ENCODE data around the gene CSTPP1. TPM values are rescaled to one million over a fixed set of nuclear protein-coding genes. Genes with fewer than 3 reads are reported as not detected.

The CSTPP1 gene
- total RNA-seq, 4 donors from 2014 or later = 4.9 to 33.8 (median 19.5) TPM

GRCh38 chr11:47101406-47101805, 164.8 kb downstream of the CSTPP1 start:
- Histone ChIP-seq H3K9me3 (no peaks in the 10 kb centered on the region), H3K27me3 (no peaks in the 10 kb centered on the region), H3K4me1 (no peaks in the 10 kb centered on the region), H3K4me3 (no peak overlapping the region), H3K36me3 (no peaks in the 10 kb centered on the region), H3K27ac (no peak overlapping the region)
- intact Hi-C loops (cut with DNase I; ENCODE audit: low total_unique reads) = no loop called here
- no peak for DNase-seq
- TF ChIP-seq POLR2A (IDR thresholded peaks at IDR 0.05) (no peak), CTCF (IDR thresholded peaks at IDR 0.05) (no peak)

- TF ChIP-seq POLR2A (IDR thresholded peaks at IDR 0.05) = no peak
- TF ChIP-seq CTCF (IDR thresholded peaks at IDR 0.05) = no peak
- H3K36me3 ChIP-seq = no peaks in the 10 kb centered on the region
- H3K4me1 ChIP-seq = no peaks in the 10 kb centered on the region
- H3K27ac ChIP-seq = no peak overlapping the region
- intact Hi-C loops (cut with DNase I; ENCODE audit: low total_unique reads) = no loop called here
- no peaks in the 10 kb centered on the region for H3K27me3 ChIP-seq
- H3K9me3 ChIP-seq = no peaks in the 10 kb centered on the region
- H3K4me3 ChIP-seq = no peak overlapping the region
- no peak for DNase-seq
These were observed 167.8 kb downstream of the CSTPP1 start for GRCh38 chr11:47104261-47104950.

- H3K9me3 ChIP-seq = no peaks in the 10 kb centered on the region
- H3K27ac ChIP-seq = no peak overlapping the region
- H3K36me3 ChIP-seq = no peaks in the 10 kb centered on the region
- no peaks in the 10 kb centered on the region for H3K4me1 ChIP-seq
- no peak for TF ChIP-seq CTCF (IDR thresholded peaks at IDR 0.05)
- TF ChIP-seq POLR2A (IDR thresholded peaks at IDR 0.05) = no peak
- H3K27me3 ChIP-seq = no peaks in the 10 kb centered on the region
- no peak overlapping the region for H3K4me3 ChIP-seq
- no peak for DNase-seq
- intact Hi-C loops (cut with DNase I; ENCODE audit: low total_unique reads) = no loop called here
These were observed 169.0 kb downstream of the CSTPP1 start for GRCh38 chr11:47105541-47105940.

GRCh38 chr11:47105974-47106373, 169.4 kb downstream of the CSTPP1 start:
- no peak for DNase-seq
- Histone ChIP-seq H3K4me3 (no peak overlapping the region), H3K27me3 (no peaks in the 10 kb centered on the region), H3K9me3 (no peaks in the 10 kb centered on the region), H3K27ac (no peak overlapping the region), H3K4me1 (no peaks in the 10 kb centered on the region), H3K36me3 (no peaks in the 10 kb centered on the region)
- no peak for TF ChIP-seq CTCF (IDR thresholded peaks at IDR 0.05)
- no peak for TF ChIP-seq POLR2A (IDR thresholded peaks at IDR 0.05)
- intact Hi-C loops (cut with DNase I; ENCODE audit: low total_unique reads) = no loop called here

- no peaks in the 10 kb centered on the region for H3K4me1 ChIP-seq
- H3K9me3 ChIP-seq = no peaks in the 10 kb centered on the region
- intact Hi-C loops (cut with DNase I; ENCODE audit: low total_unique reads) = no loop called here
- no peak overlapping the region for H3K4me3 ChIP-seq
- H3K27me3 ChIP-seq = no peaks in the 10 kb centered on the region
- no peak for TF ChIP-seq CTCF (IDR thresholded peaks at IDR 0.05)
- TF ChIP-seq POLR2A (IDR thresholded peaks at IDR 0.05) = no peak
- H3K27ac ChIP-seq = no peak overlapping the region
- no peaks in the 10 kb centered on the region for H3K36me3 ChIP-seq
- DNase-seq = no peak
These were observed 170.3 kb downstream of the CSTPP1 start for GRCh38 chr11:47106798-47107411.
